HG02973 (cell line): ENCODE results near the gene CTTNBP2.

ENCODE experiments used
- ATAC-seq: cut with Tn5 transposase; IDR thresholded peaks from one replicate; pipeline ENCODE4 v1.9.1; 2021; ENCODE audit warnings: moderate library complexity; ENCODE audit not compliant: unreplicated experiment

Gene CTTNBP2

DNA sequence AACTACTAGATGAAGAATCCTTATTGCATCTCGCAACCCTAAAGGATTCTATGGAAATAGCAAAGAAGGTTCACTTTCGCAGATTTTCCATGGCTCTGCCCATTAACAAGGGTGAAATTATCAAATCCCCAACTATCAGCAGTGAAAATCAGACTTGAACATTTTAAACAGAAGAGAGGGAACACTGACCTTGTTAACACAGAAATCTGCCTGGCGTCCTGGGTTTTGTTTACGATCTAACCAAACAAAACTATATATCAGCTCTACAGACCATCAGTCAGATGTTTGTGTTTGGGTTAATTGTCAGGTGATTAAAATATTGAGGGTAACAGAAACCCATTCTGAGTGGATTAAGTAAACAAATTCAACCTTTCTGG lies 1.9 kb downstream of the CTTNBP2 start:
- no peak for ATAC-seq

DNA sequence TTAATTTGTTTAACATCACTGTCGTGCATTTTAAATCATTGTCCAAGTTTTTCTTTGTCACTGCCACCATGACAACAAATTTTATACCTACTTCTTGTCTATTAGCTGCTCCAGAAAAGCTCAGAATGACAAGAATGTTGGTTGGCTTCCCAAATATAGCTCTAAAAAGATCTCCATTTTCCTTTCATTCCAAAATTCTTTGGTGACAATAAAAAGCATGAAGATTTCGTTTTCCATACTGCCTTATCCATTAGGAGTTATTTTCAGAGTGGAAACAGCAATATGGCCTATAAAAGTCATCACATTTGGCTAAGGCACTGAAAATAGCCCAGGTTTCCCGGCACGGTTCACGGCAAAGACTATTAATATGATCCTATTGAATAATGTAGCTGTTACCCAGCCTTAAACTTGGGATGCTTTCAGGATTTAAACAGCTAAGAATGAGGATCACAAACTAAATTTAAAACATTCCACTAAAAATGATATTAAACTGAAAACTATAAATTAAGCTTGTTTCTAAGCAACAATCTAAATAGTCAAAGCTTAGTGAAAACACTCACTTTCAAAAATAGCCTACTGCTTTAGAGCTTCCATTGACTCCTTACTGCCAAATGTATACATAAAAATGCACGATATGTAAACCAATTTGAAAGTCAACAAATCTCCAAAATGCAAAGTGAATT lies 2.7 kb downstream of the CTTNBP2 start:
- ATAC-seq = no peak

DNA sequence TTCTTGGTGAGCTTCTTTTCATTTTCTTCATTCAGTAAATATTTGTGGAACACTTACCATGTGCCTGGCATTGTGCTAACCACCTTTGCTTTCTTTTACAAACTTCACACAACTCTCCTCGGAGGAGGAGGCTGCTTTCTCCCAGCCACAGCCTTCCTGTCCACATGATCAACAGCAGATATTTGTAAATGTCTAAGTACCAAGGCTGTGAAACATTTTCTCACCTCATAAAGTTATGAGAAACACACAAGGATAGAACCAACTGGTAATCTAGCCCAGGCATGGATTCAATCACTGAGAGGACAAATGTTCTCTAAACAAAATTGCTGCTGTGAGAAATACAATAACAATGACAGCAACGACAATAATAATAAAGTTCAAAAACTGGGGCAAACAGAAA lies 3.9 kb downstream of the CTTNBP2 start:
- ATAC-seq = no peak

DNA sequence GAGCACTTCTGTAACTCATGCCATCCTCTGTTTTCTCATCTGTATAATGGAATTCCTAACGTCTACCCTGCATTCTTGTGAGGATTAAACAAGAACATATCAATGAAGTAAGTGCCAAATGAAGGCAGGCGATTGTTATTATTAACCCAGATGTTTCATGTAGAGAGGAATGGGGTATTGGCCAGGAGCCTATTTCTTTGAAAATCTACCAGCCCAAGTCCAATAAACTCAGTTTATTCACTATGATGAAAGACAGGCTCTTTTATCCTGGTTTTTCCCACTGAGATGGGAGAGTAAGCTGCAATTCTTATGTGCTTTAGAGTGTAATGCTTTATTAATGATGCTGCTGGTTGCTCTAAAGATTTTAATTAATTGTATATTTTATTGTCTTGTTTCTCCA lies 9.6 kb downstream of the CTTNBP2 start:
- no peak for ATAC-seq

DNA sequence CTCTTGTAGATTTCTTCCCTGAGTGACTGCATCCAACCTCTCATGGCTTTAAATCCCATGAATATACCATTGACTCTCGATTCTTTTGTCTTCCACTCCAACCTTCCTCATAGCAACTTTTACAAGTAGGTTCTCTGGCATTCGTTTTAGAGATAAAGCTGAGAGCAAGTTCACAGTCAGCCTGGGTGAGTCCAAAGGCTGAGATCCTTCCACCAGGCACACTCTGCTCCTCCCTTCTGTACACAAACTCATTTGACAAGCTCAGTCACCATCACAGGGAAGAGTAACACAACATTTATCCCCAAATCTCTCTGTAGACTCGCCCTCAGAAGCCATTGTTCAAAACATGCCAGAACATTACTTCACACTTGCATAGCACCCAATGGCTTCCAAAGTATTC lies 10.9 kb downstream of the CTTNBP2 start:
- ATAC-seq = no peak

DNA sequence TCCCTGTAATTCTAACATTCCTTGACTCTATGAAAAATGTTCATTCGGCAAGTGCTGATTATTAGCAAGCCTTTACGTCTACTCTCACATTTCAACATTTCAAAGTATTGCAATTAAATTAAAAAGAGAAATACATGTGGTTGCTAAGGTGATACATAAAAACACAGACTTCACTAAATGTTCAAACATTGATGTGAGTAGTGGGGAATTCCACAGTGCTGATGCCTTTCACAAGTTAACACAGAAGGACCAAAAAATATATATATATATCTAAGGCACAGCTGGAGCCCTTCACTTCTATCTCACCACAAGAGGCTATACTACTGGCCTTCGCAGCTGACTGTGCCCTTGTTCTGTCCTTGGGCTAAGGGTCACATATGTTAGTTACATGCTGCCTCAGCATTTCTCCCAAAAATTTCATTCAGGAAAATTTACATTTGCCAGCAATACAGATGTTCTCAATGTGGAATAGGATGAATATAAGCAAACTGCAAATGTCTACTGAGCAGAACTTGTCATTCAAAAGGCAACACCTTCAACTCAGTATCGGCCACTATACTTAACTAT lies 13.9 kb downstream of the CTTNBP2 start:
- ATAC-seq = no peak

DNA sequence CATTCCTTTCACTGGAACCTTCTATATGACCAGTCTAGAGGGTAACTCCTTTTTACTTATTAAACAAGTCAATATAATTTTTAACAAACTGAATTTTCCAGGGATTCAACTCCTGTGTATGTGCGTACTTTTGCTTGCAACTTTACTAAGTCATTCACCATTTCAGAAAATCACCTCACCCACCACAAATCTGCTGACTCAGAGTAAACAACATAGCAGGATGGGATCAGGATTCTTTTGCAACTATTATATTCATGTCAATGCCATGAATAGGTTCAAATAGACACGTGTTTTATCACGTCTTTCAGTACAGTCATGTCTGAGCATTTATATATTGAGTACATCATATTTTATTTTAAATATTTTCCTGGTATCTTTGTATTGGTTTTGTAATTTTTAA lies 14.5 kb downstream of the CTTNBP2 start:
- no peak for ATAC-seq

DNA sequence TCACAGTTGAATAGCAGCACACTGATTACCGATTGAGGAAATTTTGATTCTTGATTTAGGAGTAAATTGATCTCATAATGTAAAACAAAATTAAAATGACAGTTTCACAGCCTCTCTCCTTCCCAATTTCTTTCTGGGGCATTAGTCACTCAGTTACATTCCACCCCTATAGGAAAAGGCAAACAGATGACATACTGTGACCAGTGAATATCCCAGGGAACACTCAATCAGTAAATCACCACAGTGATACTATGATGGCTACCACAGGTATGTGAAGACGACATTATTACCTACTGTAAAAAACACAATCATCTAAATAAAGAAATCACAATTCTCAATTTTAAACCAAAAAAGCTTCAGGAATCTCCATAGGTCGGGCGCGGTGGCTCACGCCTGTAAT lies 15.5 kb downstream of the CTTNBP2 start:
- ATAC-seq = no peak

DNA sequence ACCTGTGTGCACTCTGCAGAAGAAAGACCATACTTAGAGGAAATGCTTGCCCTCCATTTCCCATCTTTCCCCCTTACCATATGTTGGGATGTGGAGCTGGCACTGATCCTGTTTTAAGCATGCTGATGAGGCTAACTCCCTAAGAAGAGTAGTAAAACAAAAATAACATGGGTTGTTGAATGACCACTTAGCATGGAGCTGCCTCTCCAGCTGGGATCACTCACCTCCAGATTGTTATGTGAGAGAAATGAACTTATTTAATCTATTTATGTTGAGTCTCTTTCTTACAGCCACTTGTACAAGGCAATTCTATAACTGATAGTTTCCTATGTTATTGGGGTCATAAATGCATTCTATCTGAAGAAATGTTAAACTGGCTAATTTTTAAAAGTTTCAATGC lies 17.0 kb downstream of the CTTNBP2 start:
- ATAC-seq = no peak

DNA sequence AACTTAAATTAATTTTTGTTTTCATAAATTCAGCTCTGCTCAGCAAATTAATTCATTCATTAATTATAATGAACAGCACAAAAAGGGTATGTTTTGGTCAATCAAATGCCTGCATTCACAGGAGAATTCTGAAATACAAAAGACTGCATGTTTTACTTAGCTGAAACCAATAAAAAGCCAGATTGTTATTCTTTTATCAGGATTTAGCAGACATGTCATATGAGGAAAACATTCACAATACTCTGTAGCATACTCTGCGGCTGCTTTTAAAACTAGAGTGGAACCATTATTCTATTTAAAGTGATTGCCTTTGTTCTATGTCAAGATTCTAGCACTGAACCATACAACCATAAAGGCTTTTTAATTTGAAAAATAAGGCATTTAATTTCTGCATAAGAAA lies 19.1 kb downstream of the CTTNBP2 start:
- ATAC-seq = no peak

DNA sequence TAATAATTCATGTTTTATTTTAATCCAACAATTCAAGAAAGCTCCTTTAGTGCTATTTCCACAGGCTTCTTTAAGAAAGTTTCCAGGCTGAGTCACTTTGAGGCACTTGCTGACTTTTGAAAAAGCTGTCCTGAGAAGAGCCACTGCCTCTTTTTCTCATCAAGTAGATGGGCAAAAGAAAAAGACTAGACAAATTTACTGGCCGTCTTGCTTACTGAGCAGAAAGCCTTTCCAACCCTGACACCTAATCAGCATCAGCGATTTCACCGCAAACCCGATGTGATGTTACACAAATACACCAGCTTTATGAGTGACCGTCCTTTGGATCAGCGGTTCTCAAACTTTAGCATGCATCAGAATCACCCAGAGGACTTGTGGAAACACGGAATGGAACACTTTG lies 24.3 kb downstream of the CTTNBP2 start:
- no peak for ATAC-seq

DNA sequence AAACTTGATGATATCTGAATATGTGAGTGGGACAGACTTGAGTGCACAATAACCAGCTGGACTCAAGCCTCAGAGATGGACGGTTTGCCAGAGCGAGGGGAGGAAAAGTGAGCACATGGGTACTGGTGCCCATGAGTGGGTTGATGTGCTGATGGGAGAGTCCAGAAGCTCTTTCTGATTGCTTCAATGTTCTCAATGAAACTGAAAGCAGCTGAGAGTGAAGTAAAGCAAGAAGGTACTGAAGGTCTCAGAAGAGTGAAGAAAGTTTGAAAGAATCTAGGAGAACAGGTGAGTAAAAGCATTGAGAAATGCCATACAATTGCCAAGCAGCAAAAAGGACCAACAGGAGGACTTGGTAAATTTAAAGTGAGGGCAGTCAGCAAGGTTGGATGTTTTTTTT lies 28.6 kb downstream of the CTTNBP2 start:
- ATAC-seq = no peak

DNA sequence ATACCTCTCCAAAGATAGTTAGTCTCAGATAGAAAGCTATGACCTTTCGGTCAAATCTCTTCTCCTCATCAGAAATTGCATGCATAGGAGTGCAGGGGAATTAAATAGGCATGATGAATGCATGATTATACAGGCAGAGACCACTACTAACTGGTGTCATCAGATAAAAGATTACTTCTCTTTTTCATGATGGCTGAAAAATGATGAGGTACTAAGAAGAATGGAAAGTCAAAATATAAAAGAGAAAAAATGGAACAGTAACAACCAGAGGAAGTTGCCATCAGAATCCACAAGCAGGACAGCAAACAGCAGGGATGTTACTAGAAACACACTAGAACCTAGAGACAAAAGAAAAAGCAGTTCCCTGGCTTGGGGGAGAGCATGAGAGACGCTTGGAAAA lies 31.6 kb downstream of the CTTNBP2 start:
- no peak for ATAC-seq

DNA sequence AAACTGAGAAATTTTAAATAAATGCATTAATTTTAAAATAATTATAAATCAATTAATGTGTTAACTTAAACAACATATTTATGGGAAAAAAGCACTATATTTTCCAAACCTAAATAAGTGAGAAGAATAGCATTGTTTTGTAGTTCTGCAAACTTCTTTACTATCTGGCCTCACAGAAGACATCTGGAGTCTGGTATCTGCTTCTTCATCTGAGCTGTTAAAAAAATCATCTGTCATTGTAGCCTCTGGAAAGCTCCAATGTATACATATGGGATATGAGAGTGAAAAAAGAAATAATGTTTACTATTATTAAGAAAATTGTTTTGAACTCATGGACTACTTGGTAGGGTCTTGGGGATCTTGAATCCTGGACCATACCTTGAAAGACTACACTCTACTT lies 32.2 kb downstream of the CTTNBP2 start:
- ATAC-seq = no peak

DNA sequence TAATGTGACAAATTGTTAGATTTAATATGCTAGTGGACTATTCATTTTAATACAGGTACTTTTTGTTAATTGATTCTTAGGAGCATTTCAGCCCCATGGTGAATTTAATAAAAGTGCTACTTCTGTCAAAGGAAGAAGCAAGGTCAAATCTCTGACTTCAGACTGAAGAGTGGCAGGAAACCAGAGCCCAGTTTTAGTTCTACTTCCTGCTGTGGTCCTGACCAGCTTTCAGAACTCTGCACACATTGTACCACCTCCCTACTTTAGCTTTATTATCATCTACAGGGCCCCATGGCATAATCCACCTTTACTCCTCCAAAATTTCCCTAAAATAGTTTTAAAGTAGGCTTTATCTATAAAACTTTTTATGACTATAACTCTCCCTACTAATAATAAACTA lies 33.7 kb downstream of the CTTNBP2 start:
- ATAC-seq = peak; percentile 52

DNA sequence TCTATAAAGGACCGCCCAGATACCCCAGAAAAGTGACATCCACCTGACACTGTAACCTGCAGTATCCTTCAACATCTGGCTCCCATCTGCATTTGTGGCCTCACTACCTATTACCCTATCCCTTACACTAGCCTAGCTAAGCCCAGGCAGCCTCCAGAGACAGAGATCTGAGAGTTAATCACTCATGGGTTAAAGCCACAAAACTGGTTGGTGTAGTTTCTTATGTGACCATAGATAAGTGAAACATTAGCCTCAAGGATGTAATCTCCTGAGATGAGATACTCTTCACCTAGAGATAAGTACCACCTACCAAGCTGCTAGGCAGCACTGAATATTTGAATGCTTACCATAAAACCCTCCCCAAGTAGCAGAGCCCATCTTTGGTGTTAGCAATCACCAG lies 35.4 kb downstream of the CTTNBP2 start:
- peak; percentile 93 for ATAC-seq

DNA sequence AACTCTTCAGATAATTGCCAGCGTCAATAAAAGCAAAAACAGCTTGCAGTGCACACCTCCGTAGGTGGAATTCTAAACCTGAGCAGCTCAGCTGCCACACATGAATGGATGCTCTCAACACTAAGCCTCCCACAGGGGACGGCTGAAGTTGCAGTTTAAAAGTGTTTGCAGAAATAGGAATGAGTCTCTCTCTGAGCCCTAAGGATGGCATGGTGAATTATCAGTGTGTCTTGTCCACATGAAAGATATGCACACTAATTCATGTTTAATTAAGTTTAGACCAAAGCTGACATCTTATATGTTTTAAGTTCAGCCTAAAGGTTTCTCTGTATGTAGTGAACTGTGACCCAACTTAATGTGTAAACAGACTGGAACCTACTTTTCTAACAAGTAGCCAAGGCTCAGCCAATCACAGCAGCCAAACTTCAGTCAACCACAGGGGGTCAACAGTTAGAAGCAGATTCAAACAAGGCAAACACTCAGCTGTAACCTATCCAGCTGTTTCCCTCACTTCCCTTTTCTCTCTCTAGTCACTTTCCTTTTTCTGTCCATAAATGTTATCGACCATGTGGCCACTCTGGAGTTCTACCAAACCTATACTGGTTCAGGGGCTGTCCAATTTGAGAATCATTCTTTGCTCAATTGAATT lies 38.1 kb downstream of the CTTNBP2 start:
- no peak for ATAC-seq

DNA sequence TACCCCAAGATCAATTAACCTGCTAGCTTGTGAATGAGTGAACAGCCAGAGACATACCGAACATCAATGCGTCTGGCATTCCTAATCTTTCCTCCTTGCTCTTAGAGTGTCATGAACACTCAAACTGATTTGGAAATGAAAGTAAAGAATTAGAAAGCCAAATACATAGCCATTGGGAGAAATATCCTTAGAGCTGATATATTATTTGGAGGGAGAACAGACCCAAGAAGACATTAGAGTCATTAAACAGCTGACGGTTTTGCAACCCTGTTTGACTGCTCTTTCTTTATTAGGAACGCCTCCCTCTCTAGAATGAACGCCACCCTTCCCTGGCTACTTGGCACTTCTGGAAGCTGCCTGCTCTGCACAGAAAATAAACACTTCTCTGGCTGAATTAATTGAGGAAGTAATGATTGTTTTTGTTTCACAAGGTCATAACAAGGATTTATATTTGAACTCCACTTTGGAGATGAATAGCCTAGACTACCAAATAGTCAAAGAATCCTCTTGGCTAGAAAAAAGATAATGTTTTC lies 42.8 kb downstream of the CTTNBP2 start:
- ATAC-seq = no peak

DNA sequence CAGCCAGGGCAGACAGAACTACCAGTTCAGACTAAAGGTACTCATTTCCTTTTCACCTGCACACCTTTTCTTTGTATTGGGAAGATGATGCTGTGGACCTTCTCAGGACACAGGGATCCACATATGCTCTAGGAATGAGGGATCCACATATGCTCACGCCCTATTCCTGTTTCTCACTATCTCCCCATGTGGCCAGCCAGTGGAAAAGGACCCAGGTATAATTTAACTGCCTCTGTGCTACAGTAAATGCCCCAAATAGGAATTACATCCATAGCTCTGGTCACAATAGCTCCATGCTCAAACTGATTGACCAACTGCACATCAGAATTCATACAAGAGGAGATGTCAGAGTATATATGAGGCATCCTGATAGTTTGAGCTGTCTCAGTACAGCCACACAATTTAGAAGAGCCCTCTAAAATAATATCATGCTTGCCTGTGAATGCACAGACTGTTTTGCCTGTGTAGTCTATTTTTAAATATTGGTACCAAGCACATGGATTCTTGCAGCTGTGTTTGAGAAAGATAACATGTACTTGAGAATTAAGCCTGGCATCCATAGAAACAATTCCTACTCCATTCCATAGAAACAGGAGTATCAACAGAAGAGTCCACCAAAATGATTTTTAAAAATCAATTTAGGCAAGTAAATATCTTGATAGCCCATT lies 43.7 kb downstream of the CTTNBP2 start:
- no peak for ATAC-seq

DNA sequence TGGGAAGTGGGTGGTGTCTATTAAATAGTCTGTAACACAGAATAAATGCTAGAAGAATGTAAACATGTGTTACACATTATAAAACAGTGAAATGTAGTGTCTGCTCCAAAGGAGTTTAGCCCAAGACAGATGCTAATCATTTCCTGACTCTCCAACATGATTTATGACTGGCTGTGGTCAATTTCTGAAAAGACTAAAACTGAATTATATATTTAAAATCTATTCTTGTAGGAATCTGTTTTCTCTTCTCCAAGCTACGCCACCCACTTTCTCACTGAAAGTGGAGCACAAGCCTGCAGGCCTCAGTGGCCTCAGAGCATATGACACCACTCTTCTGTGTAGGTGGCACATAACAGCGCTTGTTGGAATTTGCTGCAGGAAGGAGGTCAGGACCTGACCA lies 44.4 kb downstream of the CTTNBP2 start:
- no peak for ATAC-seq

DNA sequence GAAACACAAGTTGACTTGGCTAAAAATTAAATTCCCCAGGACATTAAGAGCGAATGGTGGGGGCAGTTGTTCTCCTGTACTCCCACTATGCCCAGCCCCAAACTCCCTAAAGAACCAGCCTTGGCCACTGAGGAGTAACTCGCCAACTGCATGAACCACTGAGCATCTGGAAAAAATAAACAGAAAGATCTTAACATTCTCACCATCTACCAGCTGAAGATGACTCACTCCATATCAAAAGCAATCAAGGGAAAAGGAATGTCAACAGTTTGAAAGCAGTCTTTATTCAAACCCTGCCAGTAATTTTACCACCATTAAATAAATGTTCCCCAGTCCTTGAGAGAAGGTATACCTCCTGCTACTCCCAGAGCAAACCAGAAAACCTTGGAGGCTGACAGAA lies 45.4 kb downstream of the CTTNBP2 start:
- no peak for ATAC-seq

DNA sequence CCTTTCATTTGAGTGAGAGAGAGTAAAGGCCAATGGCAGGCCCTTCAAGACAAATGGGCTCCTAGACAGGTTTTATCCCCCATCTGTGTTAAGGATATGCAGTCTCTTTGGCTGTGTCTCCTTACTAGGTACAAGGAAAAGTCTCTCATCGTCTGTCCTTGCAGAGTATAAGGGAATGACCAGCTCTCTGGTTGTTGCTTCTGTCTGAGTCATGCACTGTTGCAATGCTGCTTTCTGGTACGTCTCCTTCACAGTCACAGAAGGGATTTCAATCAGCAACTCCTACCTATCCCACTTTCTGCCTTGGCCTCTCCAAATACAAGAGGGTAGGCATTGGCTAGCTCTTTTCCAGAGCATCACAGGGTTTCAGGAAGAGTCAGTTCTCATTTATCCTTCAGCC lies 48.1 kb downstream of the CTTNBP2 start:
- no peak for ATAC-seq
